H1 (cell line): ENCODE results near the gene SCN3B. TPM values are rescaled to one million over a fixed set of nuclear protein-coding genes. Genes with fewer than 3 reads are reported as not detected.

Source experiments
- ATF3 ChIP-seq: IDR thresholded peaks from 2 replicates; pipeline ENCODE4 v1.6.1; 2011; ENCODE audit warnings: low read depth, mild to moderate bottlenecking, low read length; ENCODE audit not compliant: insufficient read depth
- CHD1 ChIP-seq: IDR thresholded peaks from 2 replicates; pipeline ENCODE4 v1.6.1; 2012; ENCODE audit warnings: low read depth, low read length, improper control_type of control experiment
- CHD2 ChIP-seq: IDR thresholded peaks from 2 replicates; pipeline ENCODE4 v1.6.1; 2012; ENCODE audit warnings: low read length, improper control_type of control experiment
- CHD7 ChIP-seq: fragments of 300-600 bp; sonication (generic); IDR thresholded peaks from 2 replicates; pipeline ENCODE4 v1.7.1; 2012; ENCODE audit warnings: low read length, moderate library complexity, mild to moderate bottlenecking, inconsistent platforms; ENCODE audit not compliant: insufficient replicate concordance
- FOSL1 ChIP-seq: IDR thresholded peaks from 2 replicates; pipeline ENCODE4 v1.6.1; 2011; ENCODE audit warnings: mild to moderate bottlenecking, low read depth, low read length, moderate library complexity; ENCODE audit not compliant: insufficient read depth
- POU5F1 ChIP-seq: IDR thresholded peaks from 2 replicates; pipeline ENCODE4 v1.6.1; 2011; ENCODE audit warnings: low read depth, mild to moderate bottlenecking, low read length, moderate library complexity
- RAD21 ChIP-seq, 2 experiments: IDR thresholded peaks in 1 of 2; conservative IDR thresholded peaks in 1 of 2; 2 replicates each; pipeline ENCODE4 v1.6.1; 2011; ENCODE audit warnings: low read depth in 2 of 2, low read length in 2 of 2, improper control_type of control experiment in 1 of 2, inconsistent platforms in 1 of 2, mild to moderate bottlenecking in 1 of 2, moderate library complexity in 1 of 2
- SAP30 ChIP-seq: fragments of 300-600 bp; sonication (generic); IDR thresholded peaks from 2 replicates; pipeline ENCODE4 v1.7.1; 2012; ENCODE audit warnings: low read length, moderate library complexity, mild to moderate bottlenecking, inconsistent platforms; ENCODE audit not compliant: insufficient read depth, insufficient replicate concordance
- SIN3A ChIP-seq, 2 experiments: IDR thresholded peaks in 1 of 2; conservative IDR thresholded peaks in 1 of 2; 2 replicates each; pipeline ENCODE4 v1.6.1; 2011 to 2012; ENCODE audit warnings: low read length in 2 of 2, improper control_type of control experiment in 1 of 2, low read depth in 1 of 2, mild to moderate bottlenecking in 1 of 2
- SUZ12 ChIP-seq: fragments of 200-600 bp; sonication (generic); IDR thresholded peaks from 2 replicates; pipeline ENCODE4 v1.6.1; 2012; ENCODE audit warnings: mild to moderate bottlenecking, inconsistent platforms, low read length, moderate library complexity, mixed read lengths
- polyA plus RNA-seq, 7 experiments: library from polyadenylated mRNA; depleted of rRNA in 3 of 7; stranded (reverse) in 5 of 7; unstranded in 2 of 7; fragments of >200 nt in 5 of 7; fragments of 200-250 nt in 2 of 7; gene quantifications; 1 replicate in 5 of 7; 2 replicates in 1 of 7; 4 replicates in 1 of 7; pipeline versions ENCODE4 v1.2.1 to v1.2.3, GENCODE V29; 2011 to 2013; ENCODE audit warnings: missing spikeins in 2 of 7, mixed read lengths in 2 of 7
- total RNA-seq: library from RNA; stranded (reverse); fragmentation: NEBNext Ultra II Directional; extraction: Animal tissue kit (Norgen Biotek cat#: 25700); gene quantifications from 2 replicates; pipeline ENCODE4 v1.2.1, GENCODE V29; 2021

Gene SCN3B
- total and polyA plus RNA-seq, 2 of the 8 experiments (the other 6 are each of a cell fraction or from before 2014, with no cell fraction given), result 0.67 to 1.1 TPM

GRCh38 chr11:123641495-123641840, 13.0 kb downstream of the SCN3B start (continued):
- no peak for TF ChIP-seq CHD7
- TF ChIP-seq POU5F1, result no peak
- TF ChIP-seq FOSL1, result no peak
- TF ChIP-seq CHD1, result no peak
- TF ChIP-seq CHD2, result no peak
- TF ChIP-seq SIN3A (conservative IDR thresholded peaks at IDR 0.05 in 1 of 2, IDR thresholded peaks at IDR 0.05 in 1 of 2; ENCODE audit: low read depth in 1 of 2, low read length in 2 of 2), result no peak
- no peak for TF ChIP-seq ATF3
- no peak for TF ChIP-seq SUZ12
- TF ChIP-seq RAD21 (IDR thresholded peaks at IDR 0.05 in 1 of 2, conservative IDR thresholded peaks at IDR 0.05 in 1 of 2; ENCODE audit: low read depth in 2 of 2, low read length in 2 of 2), result no peak
- no peak for TF ChIP-seq SAP30
- TF ChIP-seq, all 59 proteins: peak for 0
